H4 (cell line): Measurements from ENCODE around the gene ICE1. TPM values are rescaled to one million over a fixed set of nuclear protein-coding genes. Genes with fewer than 3 reads are reported as not detected.

Source experiments
- DNase-seq: peaks from one replicate; pipeline ENCODE4 v3.0.0-alpha.2; 2015; ENCODE audit warnings: low spot score
- total RNA-seq: library from RNA; depleted of rRNA; stranded (reverse); fragments of >200 nt; shearing (Covaris generic); gene quantifications from 2 replicates; pipeline ENCODE4 v1.2.3, GENCODE V29; 2014

The ICE1 gene
- total RNA-seq, 1 experiment from 2014 or later, result 19.1 TPM

- DNase-seq, result no peak
These were observed 117.1 kb downstream of the ICE1 start for GRCh38 chr5:5539590-5539989.
